PC-3 (cell line): ENCODE data around the gene SMARCD1. TPM values are rescaled to one million over a fixed set of nuclear protein-coding genes. Genes with fewer than 3 reads are reported as not detected.
A peak's percentile ranks its signal among the peaks of the same experiment; 100 is the strongest.

Experiments
- ATAC-seq: fragments of 200-7000 bp; cut with Tn5 transposase; 2 replicates; pipeline ENCODE4 v1.9.1; 2020; ENCODE audit warnings: mild to moderate bottlenecking, moderate library complexity
- BruUV-seq: library from RNA; stranded (reverse); fragments of 400-500 nt; replicated peaks from 2 replicates; lab custom pipeline; 2021; lab: Mats Ljungman, UMichigan
- CTCF ChIA-PET: fragments of 300-600 bp; sonication (Branson Sonifier 250); formaldehyde crosslinking; loops from one replicate; lab custom pipeline; 2022; ENCODE audit warnings: antibody characterized with exemption; lab: Charles Lee
- POLR2A ChIA-PET: fragments of 300-600 bp; sonication (Branson Sonifier 250); formaldehyde crosslinking; loops from one replicate; lab custom pipeline; 2022; ENCODE audit warnings: antibody characterized with exemption; ENCODE audit not compliant: unreplicated experiment; lab: Charles Lee
- DNase-seq: peaks from one replicate; pipeline ENCODE4 v3.0.0-alpha.2; 2015
- H2AFZ ChIP-seq: fragments of 300-600 bp; sonication (generic); 2 replicates; pipeline ENCODE4 v1.6.0; 2016; ENCODE audit warnings: antibody characterized with exemption, low read length
- H3F3A ChIP-seq: fragments of 300-600 bp; sonication (generic); one replicate; pipeline ENCODE4 v1.6.0; 2017; ENCODE audit warnings: antibody characterized with exemption, low read length, control low read depth, mild to moderate bottlenecking; ENCODE audit not compliant: unreplicated experiment
- H3K27ac ChIP-seq: fragments of 300-600 bp; sonication (generic); 2 replicates; pipeline ENCODE4 v1.5.1; 2016; ENCODE audit warnings: mild to moderate bottlenecking, low read length
- H3K27me3 ChIP-seq: fragments of 300-600 bp; sonication (generic); 2 replicates; pipeline ENCODE4 v1.6.1; 2016; ENCODE audit warnings: low read length, mixed read lengths
- H3K36me3 ChIP-seq: fragments of 300-600 bp; sonication (generic); 2 replicates; pipeline ENCODE4 v1.6.1; 2016; ENCODE audit warnings: low read depth, mixed run types, low read length, mixed read lengths
- H3K4me1 ChIP-seq: fragments of 300-600 bp; sonication (generic); 2 replicates; pipeline ENCODE4 v1.5.1; 2016; ENCODE audit warnings: low read length; ENCODE audit not compliant: insufficient read depth
- H3K4me2 ChIP-seq: fragments of 300-600 bp; sonication (generic); 2 replicates; pipeline ENCODE4 v1.6.0; 2016; ENCODE audit warnings: low read length
- H3K4me3 ChIP-seq: fragments of 300-600 bp; sonication (generic); 2 replicates; pipeline ENCODE4 v1.5.1; 2016; ENCODE audit warnings: mild to moderate bottlenecking, low read length, mixed read lengths
- H3K79me2 ChIP-seq: fragments of 300-600 bp; sonication (generic); 2 replicates; pipeline ENCODE4 v1.6.1; 2017; ENCODE audit warnings: low read length, mixed read lengths
- H3K9ac ChIP-seq: fragments of 300-600 bp; sonication (generic); 2 replicates; pipeline ENCODE4 v1.6.0; 2016; ENCODE audit warnings: mild to moderate bottlenecking, low read length
- H3K9me2 ChIP-seq: fragments of 300-600 bp; sonication (generic); replicated peaks from 2 replicates; pipeline ENCODE4 v1.6.1; 2016; ENCODE audit warnings: mixed run types, low read length, mixed read lengths
- H3K9me3 ChIP-seq: fragments of 300-600 bp; sonication (generic); 2 replicates; pipeline ENCODE4 v1.6.1; 2016; ENCODE audit warnings: low read length, mixed read lengths
- H4K20me1 ChIP-seq: fragments of 300-600 bp; sonication (generic); 2 replicates; pipeline ENCODE4 v1.6.1; 2016; ENCODE audit warnings: low read length, mixed read lengths
- EZH2 ChIP-seq: fragments of 300-600 bp; sonication (generic); IDR thresholded peaks from one replicate; pipeline ENCODE4 v1.6.1; 2017; ENCODE audit warnings: antibody characterized with exemption, mild to moderate bottlenecking, low read length; ENCODE audit not compliant: unreplicated experiment
- EZH2phosphoT487 ChIP-seq: fragments of 300-600 bp; sonication (generic); IDR thresholded peaks from 2 replicates; pipeline ENCODE4 v1.6.1; 2018; ENCODE audit warnings: mild to moderate bottlenecking, antibody characterized with exemption, low read length, borderline replicate concordance
- intact Hi-C: fragments of 100-400 bp; cut with micrococcal nuclease; formaldehyde crosslinking; loops from 2 replicates; pipeline ENCODE4 v1.9.0; 2023
- total RNA-seq: library from RNA; depleted of rRNA; stranded (reverse); fragments of >200 nt; gene quantifications from 2 replicates; pipeline ENCODE4 v1.2.3, GENCODE V29; 2014
- TF ChIP-seq, protein P1 (sequence below): fragments of 300-600 bp; sonication (generic); conservative IDR thresholded peaks from 2 replicates; pipeline ENCODE4 v1.5.1; 2017; ENCODE audit warnings: antibody characterized with exemption, low read depth, mild to moderate bottlenecking, low read length

SMARCD1 gene
- total RNA-seq, 1 experiment from 2014 or later: 105 TPM

DNA sequence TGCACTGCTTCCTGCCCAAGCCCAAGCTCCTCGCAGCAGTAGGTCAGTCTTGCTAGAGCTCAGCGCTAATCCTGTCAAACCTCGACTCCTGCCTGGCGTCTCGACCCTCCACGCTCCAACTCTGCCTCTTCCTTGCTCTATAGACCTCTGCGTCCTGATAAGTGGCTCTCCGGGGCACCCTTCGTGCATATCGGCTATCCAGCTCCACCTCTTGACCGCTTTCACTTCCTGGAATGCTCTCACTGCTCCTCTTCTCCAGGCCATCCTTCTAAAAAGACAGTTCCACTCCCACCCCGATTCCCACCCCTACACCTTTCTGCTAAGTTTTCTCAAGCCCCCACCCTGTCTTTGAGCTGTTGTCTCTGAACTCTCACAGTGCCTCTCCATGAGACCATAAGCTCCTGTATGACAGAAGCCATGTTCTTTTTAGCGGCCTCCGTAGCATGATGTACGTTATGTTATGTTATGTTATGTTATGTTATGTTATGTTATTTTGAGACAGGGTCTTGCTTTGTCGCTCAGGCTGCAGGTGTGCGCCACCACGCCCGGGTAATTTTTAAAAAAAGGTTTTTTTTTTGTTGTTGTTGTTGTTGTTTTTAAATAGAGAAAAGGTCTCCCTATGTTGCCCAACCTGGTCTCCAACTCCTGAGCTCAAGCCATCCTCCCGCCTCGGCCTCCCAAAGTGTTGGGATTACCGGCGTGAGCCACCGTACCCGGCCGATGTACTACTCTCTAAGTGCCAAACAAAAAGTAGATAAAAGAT, 27.5 kb downstream of the SMARCD1 start:
- DNase-seq (peak; percentile 32), ATAC-seq (peak; percentile 11)
- H3K36me3 ChIP-seq: peaks cover 2% of the 10 kb centered on the region; the same call in 1 of the 2 replicates
- peaks cover 14% of the 10 kb centered on the region; the same call in 1 of the 2 replicates for H3K4me1 ChIP-seq
- no peaks in the 10 kb centered on the region for H3K9me2 ChIP-seq
- TSS peak; percentile 44 for BruUV-seq
- H3K27me3 ChIP-seq: no peaks in the 10 kb centered on the region
- H3K9me3 ChIP-seq: no peaks in the 10 kb centered on the region
- peak overlapping the region; percentile 94 for H3K4me2 ChIP-seq
- 0 out of 2 replicates have a peak, but pooled peaks cover 5% of the 10 kb centered on the region for H4K20me1 ChIP-seq
- peak overlapping the region; percentile 86 for H3K9ac ChIP-seq
- no peaks in the 10 kb centered on the region for H3F3A ChIP-seq
- H3K79me2 ChIP-seq: peaks cover 50% of the 10 kb centered on the region
- H3K4me3 ChIP-seq: peak overlapping the region; percentile 95
- peak overlapping the region; percentile 70 for H3K27ac ChIP-seq
- ChIA-PET POLR2A (interaction anchor here (0.5 to 1.4 kb wide), 4 partner anchors 28 to 165 kb away, joined by 3 to 29 read pairs (median 3); partner anchors contain the start of genes CERS5 and SMARCD1), CTCF (interaction anchor here (0.7 to 1.8 kb wide), 8 partner anchors 11 to 63 kb away, joined by 4 to 22 read pairs (median 8); partner anchors contain the start of genes CERS5 and SMARCD1)
- TF ChIP-seq EZH2 (no peak), EZH2phosphoT487 (no peak)
- TF ChIP-seq, protein P1, sequence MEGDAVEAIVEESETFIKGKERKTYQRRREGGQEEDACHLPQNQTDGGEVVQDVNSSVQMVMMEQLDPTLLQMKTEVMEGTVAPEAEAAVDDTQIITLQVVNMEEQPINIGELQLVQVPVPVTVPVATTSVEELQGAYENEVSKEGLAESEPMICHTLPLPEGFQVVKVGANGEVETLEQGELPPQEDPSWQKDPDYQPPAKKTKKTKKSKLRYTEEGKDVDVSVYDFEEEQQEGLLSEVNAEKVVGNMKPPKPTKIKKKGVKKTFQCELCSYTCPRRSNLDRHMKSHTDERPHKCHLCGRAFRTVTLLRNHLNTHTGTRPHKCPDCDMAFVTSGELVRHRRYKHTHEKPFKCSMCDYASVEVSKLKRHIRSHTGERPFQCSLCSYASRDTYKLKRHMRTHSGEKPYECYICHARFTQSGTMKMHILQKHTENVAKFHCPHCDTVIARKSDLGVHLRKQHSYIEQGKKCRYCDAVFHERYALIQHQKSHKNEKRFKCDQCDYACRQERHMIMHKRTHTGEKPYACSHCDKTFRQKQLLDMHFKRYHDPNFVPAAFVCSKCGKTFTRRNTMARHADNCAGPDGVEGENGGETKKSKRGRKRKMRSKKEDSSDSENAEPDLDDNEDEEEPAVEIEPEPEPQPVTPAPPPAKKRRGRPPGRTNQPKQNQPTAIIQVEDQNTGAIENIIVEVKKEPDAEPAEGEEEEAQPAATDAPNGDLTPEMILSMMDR: no peak
- peak overlapping the region; percentile 80 for H2AFZ ChIP-seq
- intact Hi-C loops: loop anchor here (1.0 to 5.0 kb wide), 2 partner anchors 24 to 35 kb away; no protein-coding TSS in a partner anchor

DNA sequence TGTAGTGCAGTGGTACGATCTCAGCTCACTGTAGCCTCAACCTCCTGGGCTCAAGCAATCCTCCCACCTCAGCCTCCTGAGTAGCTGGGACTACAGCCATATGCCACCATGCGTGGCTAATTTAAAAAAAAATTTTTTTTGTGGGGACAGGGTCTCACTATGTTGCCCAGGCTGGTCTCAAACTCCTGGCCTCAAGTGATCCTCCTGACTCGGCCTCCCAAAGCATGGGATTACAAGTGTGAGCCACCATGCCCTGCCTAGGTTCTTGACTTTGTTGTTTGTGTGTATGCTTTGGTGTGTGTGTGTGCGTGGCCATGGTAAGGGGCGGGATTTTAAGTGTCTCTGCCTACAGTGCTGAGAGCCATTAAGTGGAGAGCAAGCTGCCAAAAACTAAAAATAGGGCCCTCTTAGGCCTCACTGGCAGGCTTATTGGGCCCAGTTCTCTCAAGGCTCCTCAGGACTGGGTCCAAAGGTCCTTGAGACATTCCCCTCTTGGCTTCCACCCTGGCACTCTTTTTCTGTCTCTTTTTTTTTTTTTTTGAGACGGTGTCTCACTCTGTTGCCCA, 32.0 kb downstream of the SMARCD1 start:
- Histone ChIP-seq H3K27me3 (no peaks in the 10 kb centered on the region), H2AFZ (no peak overlapping the region), H3K79me2 (peaks cover 53% of the 10 kb centered on the region), H3K4me3 (no peak overlapping the region), H3K9ac (no peak overlapping the region), H4K20me1 (0 out of 2 replicates have a peak, but pooled peaks cover 5% of the 10 kb centered on the region), H3K36me3 (peaks cover 21% of the 10 kb centered on the region), H3K9me3 (no peaks in the 10 kb centered on the region), H3F3A (no peaks in the 10 kb centered on the region), H3K27ac (no peak overlapping the region), H3K4me2 (no peak overlapping the region), H3K9me2 (no peaks in the 10 kb centered on the region), H3K4me1 (peaks cover 6% of the 10 kb centered on the region; the same call in 1 of the 2 replicates)
- intact Hi-C loops: no loop called here
- TF ChIP-seq EZH2 (no peak), EZH2phosphoT487 (no peak)
- TF ChIP-seq, protein P1: no peak
- ChIA-PET POLR2A (no interaction called here), CTCF (no interaction called here)
- BruUV-seq: no TSS peak
- no peak for ATAC-seq
- DNase-seq: no peak
